SK-N-SH treated with all-trans-retinoic acid at 6 μM for 48 hours (cell line): ENCODE data around the gene PLAU.

Source experiments
- ATAC-seq: fragments of 200-7000 bp; cut with Tn5 transposase; 3 replicates; pipeline ENCODE4 v1.9.1; 2020; ENCODE audit warnings: mild to moderate bottlenecking, moderate library complexity
- ARNTL ChIP-seq: fragments of 450-650 bp; formaldehyde crosslinking; IDR thresholded peaks from 2 replicates; pipeline ENCODE4 v1.5.0; 2020; ENCODE audit warnings: low read depth, mild to moderate bottlenecking, moderate library complexity, borderline replicate concordance
- BACH2 ChIP-seq: fragments of 250-450 bp; sonication (Bioruptor Pico); IDR thresholded peaks from 2 replicates; pipeline ENCODE4 v1.9.0; 2021; ENCODE audit warnings: mild to moderate bottlenecking, borderline replicate concordance
- CSRNP3 ChIP-seq: fragments of 250-450 bp; sonication (Bioruptor Pico); IDR thresholded peaks from 2 replicates; pipeline ENCODE4 v1.5.1; 2021; ENCODE audit warnings: mild to moderate bottlenecking, moderate library complexity
- ESRRG ChIP-seq: fragments of 250-450 bp; sonication (Bioruptor Pico); IDR thresholded peaks from 2 replicates; pipeline ENCODE4 v1.6.1; 2021; ENCODE audit warnings: mild to moderate bottlenecking
- ISL1 ChIP-seq: fragments of 250-450 bp; sonication (Bioruptor Pico); IDR thresholded peaks from 2 replicates; pipeline ENCODE4 v2.1.2; 2022; ENCODE audit warnings: mild to moderate bottlenecking, moderate library complexity
- PATZ1 ChIP-seq: fragments of 250-450 bp; sonication (Bioruptor Pico); IDR thresholded peaks from 2 replicates; pipeline ENCODE4 v1.8.0; 2020; ENCODE audit warnings: mild to moderate bottlenecking, moderate library complexity, borderline replicate concordance
- PPARA ChIP-seq: fragments of 250-450 bp; sonication (Bioruptor Pico); IDR thresholded peaks from 2 replicates; pipeline ENCODE4 v1.5.0; 2020; ENCODE audit warnings: mild to moderate bottlenecking, borderline replicate concordance
- RARB ChIP-seq: fragments of 250-450 bp; sonication (Bioruptor Pico); IDR thresholded peaks from 2 replicates; pipeline ENCODE4 v1.8.0; 2021; ENCODE audit warnings: mild to moderate bottlenecking, moderate library complexity
- SNAI2 ChIP-seq: fragments of 250-450 bp; sonication (Bioruptor Pico); IDR thresholded peaks from 2 replicates; pipeline ENCODE4 v1.5.0; 2020; ENCODE audit warnings: mild to moderate bottlenecking, moderate library complexity
- TCF4 ChIP-seq: fragments of 250-450 bp; sonication (Bioruptor Pico); IDR thresholded peaks from 2 replicates; pipeline ENCODE4 v1.8.0; 2021; ENCODE audit warnings: mild to moderate bottlenecking, moderate library complexity, borderline replicate concordance
- TOX ChIP-seq: fragments of 250-450 bp; sonication (Bioruptor Pico); IDR thresholded peaks from 2 replicates; pipeline ENCODE4 v1.8.0; 2021; ENCODE audit warnings: mild to moderate bottlenecking, moderate library complexity, borderline replicate concordance
- TSHZ2 ChIP-seq: fragments of 250-450 bp; sonication (Bioruptor Pico); IDR thresholded peaks from 2 replicates; pipeline ENCODE4 v1.5.0; 2020; ENCODE audit warnings: mild to moderate bottlenecking, moderate library complexity
- ZC3H10 ChIP-seq: fragments of 250-450 bp; sonication (Bioruptor Pico); IDR thresholded peaks from 2 replicates; pipeline ENCODE4 v1.5.1; 2021; ENCODE audit warnings: mild to moderate bottlenecking, moderate library complexity
- ZFP3 ChIP-seq: fragments of 250-450 bp; sonication (Bioruptor Pico); IDR thresholded peaks from 2 replicates; pipeline ENCODE4 v1.5.0; 2020; ENCODE audit warnings: mild to moderate bottlenecking, moderate library complexity
- ZFP30 ChIP-seq: fragments of 450-650 bp; formaldehyde crosslinking; IDR thresholded peaks from 2 replicates; pipeline ENCODE4 v1.5.0; 2022; ENCODE audit warnings: mild to moderate bottlenecking, moderate library complexity
- ZNF565 ChIP-seq: fragments of 450-650 bp; formaldehyde crosslinking; conservative IDR thresholded peaks from 2 replicates; pipeline ENCODE4 v1.5.0; 2020; ENCODE audit warnings: low read depth, mild to moderate bottlenecking, moderate library complexity
- ZNF70 ChIP-seq: fragments of 450-650 bp; formaldehyde crosslinking; IDR thresholded peaks from 2 replicates; pipeline ENCODE4 v1.5.0; 2020; ENCODE audit warnings: mild to moderate bottlenecking, moderate library complexity
- ZNF8 ChIP-seq: fragments of 450-650 bp; formaldehyde crosslinking; IDR thresholded peaks from 2 replicates; pipeline ENCODE4 v1.5.0; 2020; ENCODE audit warnings: mild to moderate bottlenecking, moderate library complexity
- TF ChIP-seq, protein P1 (sequence below): fragments of 250-450 bp; sonication (Bioruptor Pico); IDR thresholded peaks from 2 replicates; pipeline ENCODE4 v1.8.0; 2021; ENCODE audit warnings: low read depth, mild to moderate bottlenecking, moderate library complexity, borderline replicate concordance
- TF ChIP-seq, protein P2 (sequence below): fragments of 250-450 bp; sonication (Bioruptor Pico); IDR thresholded peaks from 2 replicates; pipeline ENCODE4 v1.5.1; 2020; ENCODE audit warnings: low read depth, mild to moderate bottlenecking, moderate library complexity

PLAU gene

GRCh38 chr10:73941300-73941699 lies 30.4 kb downstream of the PLAU start:
- peak; percentile 39 for ATAC-seq
- no peak for TF ChIP-seq CSRNP3 (CRISPR knock-in tag)
- no peak for TF ChIP-seq ZNF565
- TF ChIP-seq PPARA: no peak
- no peak for TF ChIP-seq ESRRG

DNA sequence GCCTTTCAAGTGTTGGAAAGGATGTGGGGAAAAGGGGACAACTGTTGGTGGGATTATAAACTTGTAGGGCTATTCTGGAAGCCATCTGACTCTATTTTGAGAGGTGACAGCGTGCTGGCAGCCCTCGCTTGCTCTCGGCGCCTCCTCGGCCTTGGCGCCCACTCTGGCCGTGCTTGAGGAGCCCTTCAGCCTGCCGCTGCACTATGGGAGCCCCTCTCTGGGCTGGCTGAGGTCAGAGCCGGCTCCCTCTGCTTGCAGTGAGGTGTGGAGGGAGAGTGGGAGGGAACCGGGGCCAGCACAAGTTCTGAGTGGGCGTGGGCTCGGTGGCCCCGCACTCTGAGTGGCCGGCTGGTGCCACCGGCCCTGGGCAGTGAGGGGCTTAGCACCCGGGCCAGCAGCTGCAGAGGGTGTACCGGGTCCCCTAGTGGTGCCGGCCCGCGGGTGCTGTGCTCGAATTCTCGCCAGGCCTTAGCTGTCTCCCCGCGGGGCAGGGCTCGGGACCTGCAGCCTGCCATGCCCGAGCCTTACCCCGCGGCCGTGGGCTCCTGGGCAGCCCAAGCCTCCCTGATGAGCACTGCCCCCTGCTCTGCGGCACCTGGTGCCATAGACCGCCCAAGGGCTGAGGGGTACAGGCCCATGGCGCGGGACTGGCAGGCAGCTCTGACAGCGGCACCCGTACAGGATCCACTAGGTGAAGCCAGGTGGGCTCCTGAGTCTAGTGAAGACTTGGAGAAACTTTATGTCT lies 33.6 kb downstream of the PLAU start:
- no peak for ATAC-seq
- TF ChIP-seq PPARA (no peak), CSRNP3 (CRISPR knock-in tag) (no peak), ZC3H10 (CRISPR knock-in tag) (no peak), ZFP30 (CRISPR knock-in tag) (no peak)

- TF ChIP-seq ZFP3: no peak
- TF ChIP-seq PPARA: no peak
- TF ChIP-seq, protein P1, sequence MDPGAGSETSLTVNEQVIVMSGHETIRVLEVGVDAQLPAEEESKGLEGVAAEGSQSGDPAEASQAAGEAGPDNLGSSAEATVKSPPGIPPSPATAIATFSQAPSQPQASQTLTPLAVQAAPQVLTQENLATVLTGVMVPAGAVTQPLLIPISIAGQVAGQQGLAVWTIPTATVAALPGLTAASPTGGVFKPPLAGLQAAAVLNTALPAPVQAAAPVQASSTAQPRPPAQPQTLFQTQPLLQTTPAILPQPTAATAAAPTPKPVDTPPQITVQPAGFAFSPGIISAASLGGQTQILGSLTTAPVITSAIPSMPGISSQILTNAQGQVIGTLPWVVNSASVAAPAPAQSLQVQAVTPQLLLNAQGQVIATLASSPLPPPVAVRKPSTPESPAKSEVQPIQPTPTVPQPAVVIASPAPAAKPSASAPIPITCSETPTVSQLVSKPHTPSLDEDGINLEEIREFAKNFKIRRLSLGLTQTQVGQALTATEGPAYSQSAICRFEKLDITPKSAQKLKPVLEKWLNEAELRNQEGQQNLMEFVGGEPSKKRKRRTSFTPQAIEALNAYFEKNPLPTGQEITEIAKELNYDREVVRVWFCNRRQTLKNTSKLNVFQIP (CRISPR knock-in tag): no peak
- TF ChIP-seq TOX (CRISPR knock-in tag): no peak
- no peak for TF ChIP-seq ZNF70 (CRISPR knock-in tag)
- no peak for TF ChIP-seq ZC3H10 (CRISPR knock-in tag)
- no peak for TF ChIP-seq TSHZ2 (CRISPR knock-in tag)
- no peak for ATAC-seq
Observed at GRCh38 chr10:73946253-73947145, 35.6 kb downstream of the PLAU start.

DNA sequence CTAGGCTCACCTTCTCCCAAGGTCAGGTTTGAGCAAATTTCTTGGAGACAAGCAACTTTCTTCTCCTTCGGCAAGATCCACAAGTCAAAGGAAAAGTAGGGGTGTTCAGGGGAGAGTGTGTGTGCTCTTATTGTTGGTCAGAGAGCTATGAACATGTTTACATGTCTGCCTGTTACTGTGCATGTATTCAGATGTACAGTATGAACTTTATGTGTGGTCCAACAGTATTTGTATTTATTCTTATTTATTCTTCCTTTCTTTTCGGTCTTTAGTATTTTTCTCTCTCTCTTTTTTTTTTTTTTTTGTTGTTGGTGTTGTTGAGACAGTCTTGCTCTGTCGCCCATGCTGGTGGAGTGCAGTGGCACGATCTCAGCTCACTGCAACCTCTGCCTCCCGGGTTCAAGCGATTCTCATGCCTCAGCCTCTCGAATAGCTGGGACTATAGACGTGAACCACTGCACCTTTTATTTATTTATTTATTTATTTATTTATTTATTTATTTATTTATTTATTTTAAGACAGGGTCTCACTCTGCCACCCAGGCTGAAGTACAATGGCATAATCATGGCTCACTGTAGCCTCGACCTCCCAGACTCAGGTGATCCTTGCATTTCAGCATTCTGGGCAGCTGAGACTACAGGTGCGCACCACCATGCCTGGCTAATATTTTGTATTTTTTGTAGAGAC lies 38.2 kb downstream of the PLAU start:
- no peak for ATAC-seq
- TF ChIP-seq ESRRG (no peak), PATZ1 (CRISPR knock-in tag) (no peak), ZNF8 (CRISPR knock-in tag) (no peak), BACH2 (CRISPR knock-in tag) (no peak), TCF4 (no peak), ZFP30 (CRISPR knock-in tag) (no peak), ZNF565 (no peak), ISL1 (CRISPR knock-in tag) (no peak), ZFP3 (no peak), CSRNP3 (CRISPR knock-in tag) (no peak), SNAI2 (CRISPR knock-in tag) (no peak), ARNTL (CRISPR knock-in tag) (no peak), RARB (CRISPR knock-in tag) (no peak), ZNF70 (CRISPR knock-in tag) (no peak)
- TF ChIP-seq, protein P2, sequence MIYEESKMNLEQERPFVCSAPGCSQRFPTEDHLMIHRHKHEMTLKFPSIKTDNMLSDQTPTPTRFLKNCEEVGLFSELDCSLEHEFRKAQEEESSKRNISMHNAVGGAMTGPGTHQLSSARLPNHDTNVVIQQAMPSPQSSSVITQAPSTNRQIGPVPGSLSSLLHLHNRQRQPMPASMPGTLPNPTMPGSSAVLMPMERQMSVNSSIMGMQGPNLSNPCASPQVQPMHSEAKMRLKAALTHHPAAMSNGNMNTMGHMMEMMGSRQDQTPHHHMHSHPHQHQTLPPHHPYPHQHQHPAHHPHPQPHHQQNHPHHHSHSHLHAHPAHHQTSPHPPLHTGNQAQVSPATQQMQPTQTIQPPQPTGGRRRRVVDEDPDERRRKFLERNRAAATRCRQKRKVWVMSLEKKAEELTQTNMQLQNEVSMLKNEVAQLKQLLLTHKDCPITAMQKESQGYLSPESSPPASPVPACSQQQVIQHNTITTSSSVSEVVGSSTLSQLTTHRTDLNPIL (CRISPR knock-in tag): no peak
